ENCODE data around the gene XRCC4. TPM values are rescaled to one million over a fixed set of nuclear protein-coding genes. Genes with fewer than 3 reads are reported as not detected.
"Not testable (repeated sequence)": the region's sequence is repeated elsewhere in the genome, so short reads cannot be mapped to it uniquely, and the experiment has no call there.

Gene XRCC4
- total RNA-seq = 9.4 TPM

DNA sequence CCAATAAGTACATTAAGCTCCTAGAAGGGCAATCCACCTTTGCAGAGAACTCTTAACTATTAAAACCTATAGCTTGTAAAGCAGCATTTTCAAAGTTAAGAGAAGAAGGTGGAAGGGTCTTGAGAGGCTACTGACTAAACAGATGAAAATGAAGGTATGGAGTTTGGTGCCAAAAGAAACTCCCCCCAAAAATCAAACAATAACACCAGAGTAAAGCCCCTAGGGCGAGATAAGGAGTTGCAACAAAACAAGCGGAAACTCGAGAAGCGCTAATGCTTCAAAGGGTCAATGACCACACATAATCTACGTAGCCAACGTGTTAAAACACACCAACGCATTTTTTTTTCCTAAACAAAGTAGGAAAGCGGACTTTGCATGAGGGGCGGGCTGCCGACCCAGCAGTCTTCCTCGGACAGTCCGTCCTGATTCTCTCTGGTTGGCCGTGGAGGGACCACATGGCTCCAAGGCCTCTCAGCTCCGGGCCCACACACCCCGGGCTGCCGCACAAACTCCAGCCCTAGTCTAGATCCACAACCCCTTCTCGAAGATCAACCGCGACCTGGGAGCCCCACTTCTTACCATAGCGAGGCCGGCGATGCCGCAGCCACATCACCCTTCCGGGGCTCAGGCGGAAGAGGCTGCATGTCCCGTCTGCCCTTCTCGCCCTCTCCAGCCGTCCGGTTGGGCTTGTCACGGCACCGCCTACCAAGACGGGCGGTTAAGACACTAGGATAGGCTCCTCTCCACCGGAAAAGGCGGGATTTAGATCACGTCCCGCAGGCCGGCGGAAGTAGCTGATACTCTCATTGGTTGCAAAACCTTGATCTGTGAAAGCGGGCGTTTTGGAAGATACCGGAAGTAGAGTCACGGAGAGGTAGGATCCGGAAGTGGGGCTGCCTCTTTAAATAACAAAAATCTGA is at the start of gene XRCC4, which contains the start of gene TMEM167A:
XRCC4 (plus strand) TSS at position 806 of the 920 bp plus-strand sequence. CDS start 27,373 bp downstream, outside the sequence.
TMEM167A (minus strand) TSS at position 653 of the 920 bp plus-strand sequence; CDS start at position 582, 71 bp downstream.
- FAIRE-seq (peak; percentile 98), DNase-seq (ENCODE audit: low spot score in 2 of 2) (peak; percentile 64 to 85)

- no peak for DNase-seq (ENCODE audit: low spot score in 2 of 2)
- FAIRE-seq = no peak
Observed at GRCh38 chr5:83029912-83030311, 47.4 kb upstream of the XRCC4 start.

DNA sequence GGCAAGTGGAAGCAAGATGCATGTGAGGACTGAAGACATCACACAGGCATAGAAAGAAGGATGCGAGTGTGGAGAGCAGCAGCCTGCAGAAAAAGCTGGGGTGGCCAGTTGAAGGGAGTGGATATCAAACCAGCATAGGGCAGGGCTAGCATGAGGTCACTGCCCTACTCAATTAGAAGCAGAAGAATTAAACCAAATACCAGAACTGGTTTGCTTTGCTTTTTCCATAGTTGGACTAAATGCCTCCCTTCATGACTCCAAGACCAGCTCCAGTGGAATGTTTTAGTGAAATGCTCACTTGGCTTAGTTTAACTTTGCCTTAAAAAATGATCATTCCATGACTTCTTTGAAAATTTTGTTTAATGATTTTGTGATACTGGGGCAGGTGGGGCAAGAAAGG is 46.0 kb upstream of the XRCC4 start:
- FAIRE-seq = no peak

DNA sequence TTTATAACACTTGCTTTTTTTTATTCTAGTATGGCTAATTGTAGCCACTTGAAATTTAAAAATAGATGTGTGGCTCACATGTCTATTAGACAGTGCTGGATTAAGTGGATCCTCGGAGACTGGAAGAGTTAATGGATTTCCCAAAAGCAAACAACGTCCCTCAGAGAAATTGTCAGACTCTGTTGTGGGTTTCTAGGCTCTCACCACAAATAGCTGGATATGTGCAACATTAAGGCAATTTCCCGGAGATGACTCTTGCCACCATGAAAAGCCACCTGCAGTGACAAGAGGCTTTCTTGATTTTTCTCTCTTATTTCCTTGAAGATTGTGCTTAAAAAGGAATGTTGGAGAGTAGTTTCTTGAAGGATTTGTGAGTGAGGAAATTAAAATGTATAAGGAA is 43.3 kb upstream of the XRCC4 start:
- FAIRE-seq = no peak
- no peak for DNase-seq (ENCODE audit: low spot score in 2 of 2)

More for the DNA sequence above, 46.0 kb upstream of the XRCC4 start:
- DNase-seq (ENCODE audit: low spot score in 2 of 2) = no peak

DNA sequence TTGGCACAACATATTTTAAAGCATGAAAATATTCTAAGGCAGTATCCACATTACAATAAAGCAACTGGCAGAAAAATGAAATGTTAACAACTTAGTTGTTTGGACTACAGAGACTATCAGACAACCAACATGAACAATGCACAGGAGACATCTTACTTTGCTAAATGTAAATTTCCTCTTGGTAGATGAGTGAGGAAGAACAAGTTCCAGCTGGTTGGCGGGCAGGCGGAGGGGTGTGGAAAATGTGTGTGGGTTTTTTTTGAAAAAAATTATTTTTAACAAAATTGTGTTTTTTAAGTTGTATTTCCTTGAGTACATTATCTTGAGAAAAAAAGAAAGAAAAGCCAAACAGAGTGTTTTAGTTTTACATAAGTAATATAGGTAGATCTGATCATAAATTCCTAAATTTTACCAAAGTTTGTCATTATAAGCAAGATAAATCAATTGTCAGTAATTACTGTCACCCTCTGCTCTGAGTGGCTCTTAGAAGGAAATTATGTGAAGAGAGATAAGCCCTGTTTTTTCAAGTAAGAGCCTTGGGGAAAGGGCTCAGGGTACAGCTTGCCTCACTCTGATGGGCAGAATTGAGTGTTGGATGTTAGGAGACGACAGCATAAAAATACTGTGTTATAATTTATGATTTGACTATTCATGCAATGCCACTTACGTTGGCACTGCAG is 42.7 kb upstream of the XRCC4 start:
- FAIRE-seq = peak; percentile 23

GRCh38 chr5:83035373-83036100 is 41.8 kb upstream of the XRCC4 start:
- peak; percentile 45 to 54 for DNase-seq (ENCODE audit: low spot score in 2 of 2)
- peak; percentile 85 for FAIRE-seq

More for the DNA sequence above, 42.7 kb upstream of the XRCC4 start:
- DNase-seq (ENCODE audit: low spot score in 2 of 2) = no peak

GRCh38 chr5:83036991-83037575 is 40.3 kb upstream of the XRCC4 start:
- DNase-seq (ENCODE audit: low spot score in 2 of 2) (no peak), FAIRE-seq (no peak)

DNA sequence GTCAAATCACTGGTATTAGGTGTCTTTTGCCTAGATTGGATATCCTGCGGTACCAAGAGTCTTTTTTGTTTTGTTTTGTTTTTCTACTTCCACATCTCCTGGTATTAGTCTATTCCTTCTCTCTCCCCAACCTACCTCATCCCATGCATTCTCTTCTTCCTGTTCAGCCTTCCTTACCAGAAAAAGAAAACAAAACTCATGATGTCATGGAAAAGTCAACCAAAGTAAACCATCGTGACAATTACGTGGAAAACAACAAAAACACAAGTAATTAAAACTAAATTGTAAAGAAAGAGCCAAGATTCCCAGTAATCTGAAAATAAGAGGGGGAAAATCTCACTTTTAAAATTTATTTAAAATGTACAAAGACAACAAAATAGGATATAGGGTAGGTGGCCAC is 38.4 kb upstream of the XRCC4 start:
- no peak for FAIRE-seq

GRCh38 chr5:83042507-83042906 is 34.8 kb upstream of the XRCC4 start:
- FAIRE-seq (no peak), DNase-seq (ENCODE audit: low spot score in 2 of 2) (no peak)

More for the DNA sequence above, 38.4 kb upstream of the XRCC4 start:
- DNase-seq (ENCODE audit: low spot score in 2 of 2) = no peak

DNA sequence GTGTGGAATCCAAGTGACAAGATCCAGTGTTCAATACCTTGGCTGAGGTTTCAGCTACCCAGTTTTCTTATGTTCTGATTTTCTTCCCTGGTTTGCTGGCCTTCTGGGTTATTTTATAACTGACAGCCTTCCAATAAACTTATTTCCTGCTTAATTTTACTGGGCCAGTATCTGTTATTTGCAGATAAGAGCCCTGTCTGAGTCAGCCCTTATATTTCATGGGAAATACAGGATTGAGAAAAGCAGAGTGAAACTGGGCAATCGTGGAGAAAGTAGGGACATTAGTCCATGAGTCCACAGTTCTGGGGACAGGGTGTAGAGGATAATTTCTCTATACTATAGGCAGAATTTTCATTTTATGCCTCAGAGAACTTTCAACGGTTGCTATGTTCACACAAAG is 32.4 kb upstream of the XRCC4 start:
- FAIRE-seq = no peak
- DNase-seq (ENCODE audit: low spot score in 2 of 2) = no peak

- DNase-seq (ENCODE audit: low spot score in 2 of 2) (no peak), FAIRE-seq (no peak)
Observed at GRCh38 chr5:83048277-83048676, 29.1 kb upstream of the XRCC4 start.

- FAIRE-seq (no peak), DNase-seq (ENCODE audit: low spot score in 2 of 2) (no peak)
Observed at GRCh38 chr5:83048811-83049210, 28.5 kb upstream of the XRCC4 start.

- no peak for FAIRE-seq
- no peak for DNase-seq (ENCODE audit: low spot score in 2 of 2)
Observed at GRCh38 chr5:83049370-83049885, 27.9 kb upstream of the XRCC4 start.

- no peak for FAIRE-seq
- no peak for DNase-seq (ENCODE audit: low spot score in 2 of 2)
Observed at GRCh38 chr5:83050723-83051340, 26.5 kb upstream of the XRCC4 start.

DNA sequence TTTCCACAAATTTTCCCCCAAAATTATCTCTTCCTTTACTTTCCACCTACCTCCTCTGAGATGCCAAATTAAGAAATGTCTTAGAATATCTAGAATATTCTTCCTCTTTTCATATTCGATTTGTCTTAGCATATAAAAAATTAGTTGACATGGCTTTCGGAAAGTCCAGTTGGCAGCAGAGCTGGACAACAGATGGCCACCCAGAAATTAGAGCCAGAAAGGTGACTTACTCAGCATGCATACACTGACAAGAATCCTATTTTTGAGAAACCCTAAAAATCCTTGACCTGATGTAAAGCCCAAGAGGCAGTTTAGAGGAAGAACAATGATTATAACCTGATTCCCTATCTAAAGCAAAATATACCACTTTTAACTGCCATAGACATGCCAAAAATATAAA is 22.2 kb upstream of the XRCC4 start:
- no peak for FAIRE-seq
- no peak for DNase-seq (ENCODE audit: low spot score in 2 of 2)

GRCh38 chr5:83058726-83059125 is 18.6 kb upstream of the XRCC4 start:
- FAIRE-seq = no peak
- DNase-seq (ENCODE audit: low spot score in 2 of 2) = no peak

GRCh38 chr5:83059341-83059740 is 18.0 kb upstream of the XRCC4 start:
- DNase-seq (ENCODE audit: low spot score in 2 of 2) (no peak), FAIRE-seq (no peak)

DNA sequence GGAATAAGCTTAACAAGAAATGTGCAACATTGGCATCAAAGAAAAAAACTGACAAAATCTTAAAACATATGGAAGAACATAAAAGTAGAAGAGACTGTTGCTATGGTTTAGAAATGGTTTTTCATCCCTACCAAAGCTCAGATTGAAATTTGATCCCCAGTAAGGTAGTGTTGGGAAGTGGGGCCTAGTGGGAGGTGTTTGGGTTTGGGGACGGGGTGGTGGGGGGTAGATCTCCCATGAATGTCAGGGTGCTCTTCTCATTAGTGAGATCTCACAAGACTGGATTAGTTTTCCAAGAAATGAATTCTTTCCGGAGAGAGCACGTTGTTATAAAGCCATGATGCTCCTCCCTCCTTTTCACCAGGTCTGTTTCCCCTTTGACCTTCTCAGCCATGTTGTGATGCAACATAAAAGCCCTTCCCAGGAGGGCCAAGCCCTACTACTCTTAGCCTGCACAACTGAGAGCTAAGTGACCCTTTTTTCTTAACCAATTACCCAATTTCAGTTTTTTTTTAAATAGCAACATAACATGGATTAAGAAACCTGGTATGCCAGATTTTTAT is 10.7 kb upstream of the XRCC4 start:
- FAIRE-seq = no peak
- DNase-seq (ENCODE audit: low spot score in 2 of 2) = no peak

GRCh38 chr5:83067377-83067776 is 10.0 kb upstream of the XRCC4 start:
- FAIRE-seq = not testable (repeated sequence)

More at GRCh38 chr5:83067377-83067776, 10.0 kb upstream of the XRCC4 start:
- DNase-seq (ENCODE audit: low spot score in 2 of 2) = not testable (repeated sequence)

All from frontal cortex (tissue), 4 donors.